IPS-18a (cell line): ENCODE data around the gene TTBK1.

Experiments
- H3K27ac ChIP-seq: one replicate; pipeline ENCODE4 v1.5.1; 2013; ENCODE audit warnings: low read length
- H3K27me3 ChIP-seq: one replicate; pipeline ENCODE4 v1.6.1; 2013; ENCODE audit warnings: mild to moderate bottlenecking, low read length; ENCODE audit not compliant: control insufficient read depth, insufficient read depth
- H3K36me3 ChIP-seq: one replicate; pipeline ENCODE4 v1.6.1; 2013; ENCODE audit warnings: low read depth, low read length; ENCODE audit not compliant: control insufficient read depth
- H3K4me1 ChIP-seq: one replicate; pipeline ENCODE4 v1.6.1; 2013; ENCODE audit warnings: low read depth, low read length; ENCODE audit not compliant: control insufficient read depth
- H3K4me3 ChIP-seq: one replicate; pipeline ENCODE4 v1.5.1; 2013; ENCODE audit warnings: low read length
- H3K9ac ChIP-seq: one replicate; pipeline ENCODE4 v1.6.1; 2013; ENCODE audit warnings: mild to moderate bottlenecking, low read length, moderate library complexity
- H3K9me3 ChIP-seq: one replicate; pipeline ENCODE4 v1.6.1; 2013; ENCODE audit warnings: low read depth, low read length; ENCODE audit not compliant: control insufficient read depth

TTBK1 gene

GRCh38 chr6:43211955-43212354 lies 31.3 kb upstream of the TTBK1 start:
- H3K27ac ChIP-seq, result no peak overlapping the region
- no peak overlapping the region for H3K4me3 ChIP-seq
- no peaks in the 10 kb centered on the region for H3K4me1 ChIP-seq
- H3K9ac ChIP-seq, result no peak overlapping the region
- no peaks in the 10 kb centered on the region for H3K9me3 ChIP-seq
- H3K27me3 ChIP-seq, result no peaks in the 10 kb centered on the region
- H3K36me3 ChIP-seq, result no peaks in the 10 kb centered on the region

GRCh38 chr6:43213431-43213830 lies 29.9 kb upstream of the TTBK1 start:
- H3K9me3 ChIP-seq, result no peaks in the 10 kb centered on the region
- no peaks in the 10 kb centered on the region for H3K27me3 ChIP-seq
- H3K4me3 ChIP-seq, result no peak overlapping the region
- H3K9ac ChIP-seq, result no peak overlapping the region
- H3K36me3 ChIP-seq, result no peaks in the 10 kb centered on the region
- no peak overlapping the region for H3K27ac ChIP-seq
- no peaks in the 10 kb centered on the region for H3K4me1 ChIP-seq

GRCh38 chr6:43215066-43215465 lies 28.2 kb upstream of the TTBK1 start:
- no peaks in the 10 kb centered on the region for H3K27me3 ChIP-seq
- no peak overlapping the region for H3K27ac ChIP-seq
- H3K9ac ChIP-seq, result no peak overlapping the region
- H3K36me3 ChIP-seq, result no peaks in the 10 kb centered on the region
- H3K4me3 ChIP-seq, result no peak overlapping the region
- no peaks in the 10 kb centered on the region for H3K9me3 ChIP-seq
- no peaks in the 10 kb centered on the region for H3K4me1 ChIP-seq

GRCh38 chr6:43216200-43216599 lies 27.1 kb upstream of the TTBK1 start:
- H3K4me1 ChIP-seq, result no peaks in the 10 kb centered on the region
- H3K27me3 ChIP-seq, result no peaks in the 10 kb centered on the region
- no peak overlapping the region for H3K9ac ChIP-seq
- H3K9me3 ChIP-seq, result no peaks in the 10 kb centered on the region
- H3K36me3 ChIP-seq, result no peaks in the 10 kb centered on the region
- no peak overlapping the region for H3K27ac ChIP-seq
- no peak overlapping the region for H3K4me3 ChIP-seq

GRCh38 chr6:43217351-43217750 lies 25.9 kb upstream of the TTBK1 start:
- no peaks in the 10 kb centered on the region for H3K27me3 ChIP-seq
- H3K4me3 ChIP-seq, result no peak overlapping the region
- H3K27ac ChIP-seq, result no peak overlapping the region
- H3K9ac ChIP-seq, result no peak overlapping the region
- H3K9me3 ChIP-seq, result no peaks in the 10 kb centered on the region
- no peaks in the 10 kb centered on the region for H3K36me3 ChIP-seq
- H3K4me1 ChIP-seq, result no peaks in the 10 kb centered on the region

- peaks cover 6% of the 10 kb centered on the region for H3K36me3 ChIP-seq
These were observed 24.2 kb upstream of the TTBK1 start for GRCh38 chr6:43219119-43219518.

GRCh38 chr6:43219814-43220213 lies 23.5 kb upstream of the TTBK1 start:
- peaks cover 7% of the 10 kb centered on the region for H3K36me3 ChIP-seq
- no peaks in the 10 kb centered on the region for H3K4me1 ChIP-seq
- no peaks in the 10 kb centered on the region for H3K9me3 ChIP-seq
- H3K27ac ChIP-seq, result no peak overlapping the region
- no peak overlapping the region for H3K9ac ChIP-seq
- H3K4me3 ChIP-seq, result no peak overlapping the region
- no peaks in the 10 kb centered on the region for H3K27me3 ChIP-seq

More at GRCh38 chr6:43219119-43219518, 24.2 kb upstream of the TTBK1 start:
- no peak overlapping the region for H3K4me3 ChIP-seq
- no peaks in the 10 kb centered on the region for H3K4me1 ChIP-seq
- H3K27me3 ChIP-seq, result no peaks in the 10 kb centered on the region
- H3K27ac ChIP-seq, result no peak overlapping the region
- H3K9me3 ChIP-seq, result no peaks in the 10 kb centered on the region
- no peak overlapping the region for H3K9ac ChIP-seq

GRCh38 chr6:43220439-43220951 lies 22.8 kb upstream of the TTBK1 start:
- Histone ChIP-seq H3K36me3 (peaks cover 7% of the 10 kb centered on the region), H3K27me3 (no peaks in the 10 kb centered on the region), H3K4me1 (no peaks in the 10 kb centered on the region), H3K4me3 (no peak overlapping the region), H3K9ac (no peak overlapping the region), H3K27ac (no peak overlapping the region), H3K9me3 (no peaks in the 10 kb centered on the region)

GRCh38 chr6:43221046-43221972 lies 22.0 kb upstream of the TTBK1 start:
- Histone ChIP-seq H3K9ac (no peak overlapping the region), H3K36me3 (peaks cover 7% of the 10 kb centered on the region), H3K4me3 (no peak overlapping the region), H3K4me1 (no peaks in the 10 kb centered on the region), H3K27ac (no peak overlapping the region), H3K27me3 (no peaks in the 10 kb centered on the region), H3K9me3 (no peaks in the 10 kb centered on the region)

GRCh38 chr6:43222418-43223059 lies 20.7 kb upstream of the TTBK1 start:
- no peak overlapping the region for H3K4me3 ChIP-seq
- H3K27me3 ChIP-seq, result no peaks in the 10 kb centered on the region
- H3K9me3 ChIP-seq, result no peaks in the 10 kb centered on the region
- peaks cover 7% of the 10 kb centered on the region for H3K36me3 ChIP-seq
- no peak overlapping the region for H3K9ac ChIP-seq
- H3K4me1 ChIP-seq, result no peaks in the 10 kb centered on the region
- no peak overlapping the region for H3K27ac ChIP-seq

- no peak overlapping the region for H3K4me3 ChIP-seq
- no peak overlapping the region for H3K27ac ChIP-seq
- no peaks in the 10 kb centered on the region for H3K27me3 ChIP-seq
- peaks cover 7% of the 10 kb centered on the region for H3K36me3 ChIP-seq
- no peaks in the 10 kb centered on the region for H3K9me3 ChIP-seq
- no peak overlapping the region for H3K9ac ChIP-seq
- no peaks in the 10 kb centered on the region for H3K4me1 ChIP-seq
These were observed 20.1 kb upstream of the TTBK1 start for GRCh38 chr6:43223175-43223574.
